HPDE6-E6E7 (cell line): ENCODE results near the gene SYNE1.
A peak's percentile ranks its signal among the peaks of the same experiment; 100 is the strongest.

ENCODE experiments used
- DNase-seq: peaks from one replicate; pipeline ENCODE4 v3.0.0; 2011; ENCODE audit warnings: missing footprints; ENCODE audit errors: extremely low spot score

The SYNE1 gene

GRCh38 chr6:152184573-152184916 is 452.6 kb downstream of the SYNE1 start:
- DNase-seq = no peak

DNA sequence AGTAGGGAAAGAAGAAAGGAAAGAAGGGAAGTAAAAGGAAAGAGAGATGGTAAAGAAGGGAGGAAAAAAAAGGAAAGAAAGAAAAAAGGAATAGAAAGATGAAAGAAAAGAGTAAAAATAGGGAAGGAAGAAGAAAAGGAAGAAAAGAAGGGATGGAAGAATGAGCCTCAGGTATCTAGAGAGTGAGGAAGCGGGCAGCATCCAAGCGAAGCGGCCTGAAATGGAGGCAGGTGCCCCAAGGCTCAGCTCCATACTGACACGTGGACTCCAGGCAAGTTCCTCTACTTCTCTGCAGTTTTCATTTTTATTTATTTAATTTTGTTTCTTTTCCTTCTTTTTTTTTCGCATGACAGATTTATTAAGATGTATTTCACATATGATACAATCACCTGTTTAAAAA is 456.6 kb downstream of the SYNE1 start:
- no peak for DNase-seq

GRCh38 chr6:152176268-152176667 is 460.9 kb downstream of the SYNE1 start:
- no peak for DNase-seq

DNA sequence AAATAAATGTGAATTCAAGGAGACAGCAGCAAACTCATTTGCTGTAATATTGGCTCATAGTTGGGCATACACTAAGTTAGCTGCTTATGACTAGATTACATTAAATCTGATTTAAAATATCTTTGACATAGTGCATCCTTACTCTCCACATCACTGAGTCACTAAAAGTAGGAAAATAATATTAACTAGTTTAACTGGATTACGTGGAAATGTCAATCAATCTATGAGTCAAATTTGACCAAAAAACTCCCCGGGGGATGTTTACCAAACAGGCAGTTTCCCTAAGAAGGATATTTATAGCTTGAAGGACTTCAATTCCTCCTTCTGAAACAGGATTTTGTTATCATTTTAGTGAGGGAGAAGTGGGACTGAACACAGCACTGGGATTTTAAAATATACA is 463.2 kb downstream of the SYNE1 start:
- peak; percentile 5 for DNase-seq

- no peak for DNase-seq
Observed at GRCh38 chr6:152173321-152173720, 463.8 kb downstream of the SYNE1 start.

DNA sequence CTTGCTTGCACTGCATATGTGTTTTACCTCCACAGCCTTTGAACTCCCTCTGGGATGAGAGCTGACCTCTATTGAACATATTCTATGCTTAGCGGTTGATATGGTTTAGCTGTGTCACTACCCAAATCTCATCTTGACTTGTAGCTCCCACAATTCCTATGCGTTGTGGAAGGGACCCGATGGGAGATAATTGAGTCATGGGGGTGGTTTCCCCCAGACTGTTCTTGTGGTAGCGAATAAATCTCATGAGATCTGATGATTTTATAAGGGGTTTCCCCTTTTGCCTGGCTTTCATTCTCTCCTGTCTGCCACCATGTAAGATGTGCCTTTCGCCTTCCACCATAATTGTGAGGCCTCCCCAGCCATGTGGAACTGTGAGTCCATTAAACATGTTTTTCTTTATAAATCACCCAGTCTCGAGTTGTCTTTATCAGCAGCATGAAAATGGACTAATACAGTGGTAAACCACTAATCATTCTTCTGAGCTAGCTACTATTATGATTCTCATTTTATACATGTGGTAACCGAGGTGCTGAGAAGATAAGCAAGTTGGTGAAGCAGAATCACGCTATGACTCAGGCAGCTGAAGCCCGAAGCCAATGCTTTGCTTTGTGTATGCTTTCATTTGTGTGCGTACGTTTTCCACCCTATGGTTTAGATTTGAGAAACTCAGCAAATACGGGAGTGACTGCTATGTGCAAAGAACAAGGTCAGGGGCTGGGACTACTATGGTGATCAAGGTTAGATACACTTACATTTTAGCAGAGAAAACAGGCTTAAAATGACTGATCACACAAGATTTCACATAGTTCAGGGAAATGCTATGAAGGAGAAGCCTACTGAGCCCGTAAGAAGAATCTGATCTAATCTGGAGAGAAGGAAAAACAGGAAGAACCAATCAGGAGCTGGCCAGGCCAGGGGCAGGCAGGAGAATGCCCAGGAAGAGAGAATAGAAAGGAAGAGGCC is 466.2 kb downstream of the SYNE1 start:
- DNase-seq = no peak

DNA sequence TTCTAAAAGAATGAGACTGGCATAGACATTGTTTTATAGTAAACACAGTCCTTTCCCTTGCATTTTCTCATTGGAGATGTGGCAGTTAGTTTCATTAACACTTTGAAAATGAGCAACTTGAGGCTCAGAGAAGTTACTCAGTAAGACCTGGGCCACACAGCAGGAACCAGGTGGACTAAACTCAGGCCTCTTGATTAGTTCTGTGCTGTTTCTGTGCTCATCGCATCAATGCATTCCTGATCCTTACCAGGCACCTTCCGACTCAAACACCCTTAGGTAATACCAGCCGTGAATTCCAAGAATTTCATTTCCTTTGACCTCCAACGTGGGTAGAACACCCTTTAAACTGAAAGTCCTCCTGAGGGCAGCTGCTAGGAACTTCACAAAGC is 466.9 kb downstream of the SYNE1 start:
- no peak for DNase-seq

DNA sequence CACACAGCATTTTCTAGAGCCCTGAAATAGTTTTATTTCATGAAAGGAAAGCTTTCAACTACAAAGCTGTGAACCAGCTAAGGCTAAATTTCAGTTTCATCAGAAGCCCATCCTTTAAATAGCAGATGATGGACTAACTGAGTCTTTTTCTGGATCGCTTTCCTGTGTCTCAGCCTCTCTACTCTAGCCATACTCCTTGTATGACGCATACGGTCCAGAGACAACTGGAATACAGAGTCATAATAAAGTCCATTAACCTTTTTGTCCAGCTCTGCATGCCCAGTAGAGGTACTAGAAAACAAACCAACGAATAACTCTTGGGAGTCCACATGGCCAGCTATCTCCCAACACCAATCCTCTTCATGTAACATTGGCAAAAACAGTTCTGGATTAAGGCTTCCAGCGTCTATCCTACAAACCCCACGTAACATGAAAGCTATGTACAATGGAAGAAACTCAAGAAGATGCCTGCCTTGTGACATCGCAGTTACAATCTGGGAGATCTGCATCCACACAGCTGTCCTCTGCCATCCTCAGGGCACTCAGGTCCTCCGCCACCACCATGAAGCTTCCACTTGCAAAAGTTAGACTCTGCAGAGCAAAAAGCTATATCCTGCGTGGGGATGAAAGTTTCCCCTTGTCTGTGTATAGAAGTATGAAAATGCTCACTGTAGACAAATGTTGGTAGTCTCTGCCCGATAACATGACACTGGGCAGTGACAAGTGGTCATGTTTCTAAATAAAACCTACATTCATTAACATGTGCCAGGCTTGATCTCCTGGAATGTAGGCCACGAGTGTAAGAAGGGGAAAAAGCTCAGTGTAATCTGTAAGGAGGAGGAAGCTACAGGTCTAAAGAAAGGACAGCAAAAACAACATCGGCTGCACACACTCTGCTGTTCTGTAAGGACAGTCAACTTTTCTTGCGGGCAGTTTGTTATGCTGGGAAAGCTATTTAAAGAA is 469.2 kb downstream of the SYNE1 start:
- DNase-seq = no peak

DNA sequence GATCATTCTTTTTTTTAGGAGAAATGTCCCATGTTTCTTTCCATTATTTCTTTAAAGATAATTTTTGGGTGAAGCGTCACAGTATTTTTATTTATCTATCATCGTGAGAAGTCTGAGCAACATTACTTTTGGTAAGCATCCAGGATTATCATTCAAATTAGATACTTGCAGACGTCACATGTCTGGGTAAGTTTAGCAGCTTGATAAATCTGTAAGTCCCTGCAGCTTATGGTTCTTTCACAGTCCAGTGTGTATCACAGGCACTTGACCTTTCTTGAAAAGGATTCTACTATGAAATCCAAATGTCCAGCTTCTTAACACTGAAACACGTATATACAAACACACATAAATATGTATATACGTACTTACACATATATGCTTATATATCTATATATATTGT is 470.3 kb downstream of the SYNE1 start:
- DNase-seq = no peak

- no peak for DNase-seq
Observed at GRCh38 chr6:152166497-152166896, 470.7 kb downstream of the SYNE1 start.

GRCh38 chr6:152164957-152165356 is 472.2 kb downstream of the SYNE1 start:
- no peak for DNase-seq

GRCh38 chr6:152161501-152161900 is 475.7 kb downstream of the SYNE1 start:
- no peak for DNase-seq

DNA sequence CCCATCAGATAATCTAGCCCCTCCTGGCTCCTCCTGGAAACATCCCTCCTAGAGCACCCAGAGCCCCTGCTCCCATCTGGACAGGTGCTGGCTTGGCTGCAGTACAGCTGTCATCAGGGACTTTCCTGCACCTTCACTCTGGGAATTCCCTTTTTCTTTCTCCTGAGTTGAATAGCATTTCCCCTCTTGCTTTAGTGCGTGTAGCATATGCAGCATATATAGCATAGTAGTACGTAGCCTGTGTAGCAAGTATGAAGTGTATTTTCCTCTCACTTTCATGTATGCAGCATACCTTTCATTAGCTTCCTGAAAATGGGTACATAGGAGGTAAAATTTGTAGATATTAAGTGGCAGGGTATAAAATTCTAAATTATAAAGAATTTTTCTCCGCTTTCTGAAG is 476.8 kb downstream of the SYNE1 start:
- no peak for DNase-seq

DNA sequence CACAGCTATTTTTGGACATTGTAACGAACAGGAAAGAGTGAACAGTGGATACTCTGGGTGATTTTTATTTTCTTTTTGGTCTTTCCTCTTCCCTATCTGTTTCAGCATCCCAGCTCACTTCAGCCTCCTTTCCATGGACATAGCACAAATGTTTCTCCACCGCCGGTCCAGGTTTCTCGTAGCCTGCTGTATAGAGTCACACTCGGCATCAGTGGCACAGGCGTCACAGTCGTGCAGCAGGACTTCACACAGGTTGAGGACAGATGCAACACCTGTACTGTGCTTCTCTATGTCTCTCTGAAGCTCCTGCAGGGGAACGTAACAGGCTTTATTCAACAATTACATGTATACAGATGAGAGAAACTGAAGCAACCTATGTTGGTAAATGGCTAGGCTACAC is 481.4 kb downstream of the SYNE1 start:
- no peak for DNase-seq

DNA sequence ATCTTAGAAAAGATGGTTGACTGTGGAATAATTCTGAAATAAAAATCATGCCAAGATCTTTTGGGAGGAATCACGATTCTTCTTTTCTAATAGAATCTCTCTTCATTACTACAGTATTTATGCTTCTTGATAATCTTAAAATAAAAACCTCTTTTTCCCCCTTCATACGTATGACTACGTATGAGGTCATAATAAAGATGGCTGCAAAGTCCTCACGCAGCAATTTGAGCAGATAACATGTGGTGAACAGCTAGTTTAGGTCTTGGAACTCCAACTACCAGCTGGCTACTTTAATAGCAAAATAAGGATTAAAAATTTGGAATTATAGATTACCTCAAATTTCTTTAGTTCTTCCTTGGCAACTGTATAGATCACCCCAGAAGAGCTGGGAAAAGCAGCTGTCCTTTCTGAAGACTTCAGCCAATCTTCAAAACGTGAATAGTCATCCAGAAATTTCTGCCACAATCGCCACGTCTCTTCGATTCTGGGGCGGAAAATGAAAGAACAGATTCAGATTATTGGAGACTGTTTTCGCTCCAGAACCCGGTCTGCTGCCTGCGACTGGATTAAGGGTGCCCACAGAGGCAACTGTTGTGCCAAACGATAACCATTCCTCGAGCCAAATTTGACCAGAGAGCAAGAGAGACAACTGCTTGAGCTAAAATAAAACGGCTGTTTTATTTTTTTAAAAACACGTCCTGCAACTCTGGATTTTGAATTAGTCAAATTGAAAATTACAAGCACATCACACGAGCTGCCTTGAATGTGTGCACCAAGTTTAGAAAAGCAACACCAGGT is 482.4 kb downstream of the SYNE1 start:
- no peak for DNase-seq

DNA sequence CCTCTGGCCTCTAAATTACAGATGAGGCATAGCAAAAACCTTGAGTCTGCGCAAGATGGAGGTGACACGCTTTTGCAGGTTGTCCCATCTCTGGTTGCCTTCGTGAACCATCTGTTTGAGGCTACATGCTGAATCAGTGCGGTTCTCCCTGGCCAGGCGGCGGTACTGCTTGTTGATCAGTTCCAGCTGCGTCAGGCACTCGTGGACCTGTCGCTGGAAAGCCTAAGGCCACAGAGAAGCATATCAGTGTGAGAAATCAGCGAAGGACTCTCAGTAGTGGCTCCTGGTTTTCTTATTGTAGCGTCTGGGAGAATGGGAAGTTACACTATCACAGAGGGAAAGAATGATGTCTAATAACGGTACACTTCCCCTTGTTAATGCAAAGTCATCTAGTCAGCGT is 485.2 kb downstream of the SYNE1 start:
- no peak for DNase-seq

- DNase-seq = no peak
Observed at GRCh38 chr6:152150196-152150595, 487.0 kb downstream of the SYNE1 start.

DNA sequence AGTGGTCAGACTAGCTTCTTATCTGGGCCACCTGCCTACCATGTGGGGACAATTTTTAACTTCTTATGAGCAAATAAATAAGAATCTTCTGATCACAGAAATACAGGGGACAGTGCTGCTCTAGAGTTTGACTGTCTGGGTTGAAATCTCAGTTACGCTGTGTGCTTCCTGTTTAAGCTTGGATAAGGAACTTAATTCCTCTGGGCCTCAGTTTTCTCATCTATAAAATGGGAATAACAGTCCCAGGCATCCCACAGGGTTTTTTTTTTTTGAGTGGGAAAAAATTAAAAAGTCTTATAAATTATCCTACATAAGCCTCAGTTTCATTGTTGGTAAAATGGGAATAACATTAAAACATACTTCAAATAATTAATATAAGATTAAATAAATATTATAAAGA is 488.8 kb downstream of the SYNE1 start:
- no peak for DNase-seq

- DNase-seq = no peak
Observed at GRCh38 chr6:152147269-152147668, 489.9 kb downstream of the SYNE1 start.

DNA sequence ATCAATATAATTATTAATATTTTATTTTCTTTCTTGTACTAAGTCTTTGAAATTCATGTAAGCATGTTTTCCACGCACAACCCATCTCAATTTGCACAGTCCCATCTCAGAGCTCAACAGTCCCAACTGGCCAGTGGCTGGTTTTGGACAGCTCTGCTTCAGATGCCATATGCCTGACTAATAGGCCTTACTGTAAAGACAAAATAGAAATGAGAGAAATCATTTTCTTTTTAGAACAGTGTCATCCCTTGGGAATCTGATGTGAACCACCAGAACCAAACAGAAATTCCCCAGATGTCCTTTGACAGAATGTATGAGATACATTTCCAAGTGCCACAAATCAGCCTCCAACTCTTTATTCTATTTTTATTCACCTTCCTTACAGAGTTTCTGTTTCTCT is 490.8 kb downstream of the SYNE1 start:
- DNase-seq = no peak

- DNase-seq = no peak
Observed at GRCh38 chr6:152143359-152143758, 493.8 kb downstream of the SYNE1 start.

DNA sequence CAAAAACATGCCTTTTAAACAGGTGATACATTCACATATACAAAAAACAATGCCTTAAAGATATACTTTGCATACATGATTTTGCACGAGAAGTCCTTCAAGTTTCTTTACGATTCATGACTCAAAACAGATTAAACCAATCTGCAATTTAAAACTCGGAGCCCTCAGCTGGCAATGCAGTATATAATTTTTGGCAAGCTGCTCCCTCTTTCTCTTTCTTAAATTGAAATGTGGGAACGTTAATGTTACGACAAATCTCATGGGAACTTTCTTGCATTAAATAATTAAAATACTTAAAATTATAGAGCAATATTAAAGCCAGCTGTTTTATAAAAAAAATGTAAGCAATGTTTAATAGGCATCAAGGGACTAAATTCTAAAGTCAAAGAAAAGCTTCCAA is 495.1 kb downstream of the SYNE1 start:
- DNase-seq = no peak
